ENCODE data around the gene STK39. TPM values are rescaled to one million over a fixed set of nuclear protein-coding genes. Genes with fewer than 3 reads are reported as not detected.
A peak's percentile ranks its signal among the peaks of the same experiment; 100 is the strongest.

The STK39 gene
- total RNA-seq, 1 experiment from 2014 or later: 2.9 TPM

GRCh38 chr2:168200930-168201583 lies 46.3 kb downstream of the STK39 start:
- TF ChIP-seq CTCF (IDR thresholded peaks at IDR 0.05; ENCODE audit: insufficient read depth in 1 of 2, low read depth in 1 of 2, low read length in 1 of 2, severe bottlenecking in 1 of 2, unreplicated experiment in 1 of 2): no peak
- ChIA-PET POLR2A (no interaction called here), CTCF (no interaction called here)
- H3K4me1 Mint-ChIP-seq (ENCODE audit: low read depth, unreplicated experiment): peaks cover 14% of the 10 kb centered on the region
- H3K4me1 ChIP-seq: peaks cover 13% of the 10 kb centered on the region
- DNase-seq: no peak
- H3K4me3 Mint-ChIP-seq (ENCODE audit: unreplicated experiment): no peak overlapping the region
- H3K27me3 ChIP-seq (replicated peaks; ENCODE audit: control insufficient read depth, insufficient read depth, low read length): no peaks in the 10 kb centered on the region
- H3K9me3 ChIP-seq: no peaks in the 10 kb centered on the region
- no peak overlapping the region for H3K27ac Mint-ChIP-seq (ENCODE audit: unreplicated experiment)
- H3K36me3 Mint-ChIP-seq (ENCODE audit: insufficient read depth, unreplicated experiment): no peaks in the 10 kb centered on the region
- intact Hi-C loops (cut with micrococcal nuclease; ENCODE audit: unreplicated experiment): no loop called here
- BruUV-seq (replicated peaks): no TSS peak
- H3K9me3 Mint-ChIP-seq (ENCODE audit: unreplicated experiment): peaks cover 8% of the 10 kb centered on the region
- H3K4me3 ChIP-seq (ENCODE audit: low read depth, low read length): no peak overlapping the region
- no peaks in the 10 kb centered on the region for H3K27me3 Mint-ChIP-seq (ENCODE audit: insufficient read depth, unreplicated experiment)
- H3K36me3 ChIP-seq (ENCODE audit: control insufficient read depth, insufficient read depth, low read length): no peaks in the 10 kb centered on the region

GRCh38 chr2:168198476-168199207 lies 48.8 kb downstream of the STK39 start:
- intact Hi-C loops (cut with micrococcal nuclease; ENCODE audit: unreplicated experiment): no loop called here

GRCh38 chr2:168196764-168197180 lies 50.6 kb downstream of the STK39 start:
- H3K27ac Mint-ChIP-seq (ENCODE audit: unreplicated experiment): peak overlapping the region; percentile 71
- ChIA-PET POLR2A (no interaction called here), CTCF (interaction anchor here (0.6 kb wide), 1 partner anchor 229 kb away, joined by 3 read pairs; no protein-coding TSS in a partner anchor)
- H3K4me1 ChIP-seq: peaks cover 20% of the 10 kb centered on the region
- no peaks in the 10 kb centered on the region for H3K27me3 ChIP-seq (replicated peaks; ENCODE audit: control insufficient read depth, insufficient read depth, low read length)
- H3K4me3 Mint-ChIP-seq (ENCODE audit: unreplicated experiment): peak overlapping the region; percentile 8
- no peak overlapping the region for H3K4me3 ChIP-seq (ENCODE audit: low read depth, low read length)
- H3K4me1 Mint-ChIP-seq (ENCODE audit: low read depth, unreplicated experiment): peaks cover 30% of the 10 kb centered on the region
- no TSS peak for BruUV-seq (replicated peaks)
- no peak for TF ChIP-seq CTCF (IDR thresholded peaks at IDR 0.05; ENCODE audit: insufficient read depth in 1 of 2, low read depth in 1 of 2, low read length in 1 of 2, severe bottlenecking in 1 of 2, unreplicated experiment in 1 of 2)
- no peaks in the 10 kb centered on the region for H3K36me3 ChIP-seq (ENCODE audit: control insufficient read depth, insufficient read depth, low read length)
- no peaks in the 10 kb centered on the region for H3K36me3 Mint-ChIP-seq (ENCODE audit: insufficient read depth, unreplicated experiment)
- H3K27me3 Mint-ChIP-seq (ENCODE audit: insufficient read depth, unreplicated experiment): no peaks in the 10 kb centered on the region
- no peaks in the 10 kb centered on the region for H3K9me3 ChIP-seq
- peak; percentile 41 to 55 for DNase-seq
- H3K9me3 Mint-ChIP-seq (ENCODE audit: unreplicated experiment): no peaks in the 10 kb centered on the region
- intact Hi-C loops (cut with micrococcal nuclease; ENCODE audit: unreplicated experiment): loop anchor here (2.0 kb wide), 1 partner anchor 50 kb away; the partner anchor contains the start of gene STK39

More at GRCh38 chr2:168198476-168199207, 48.8 kb downstream of the STK39 start:
- Histone ChIP-seq H3K4me3 (ENCODE audit: low read depth, low read length) (no peak overlapping the region), H3K36me3 (ENCODE audit: control insufficient read depth, insufficient read depth, low read length) (no peaks in the 10 kb centered on the region), H3K9me3 (no peaks in the 10 kb centered on the region), H3K27me3 (replicated peaks; ENCODE audit: control insufficient read depth, insufficient read depth, low read length) (no peaks in the 10 kb centered on the region), H3K4me1 (peaks cover 14% of the 10 kb centered on the region)
- no peak overlapping the region for H3K27ac Mint-ChIP-seq (ENCODE audit: unreplicated experiment)
- no peak for DNase-seq
- ChIA-PET POLR2A (no interaction called here), CTCF (no interaction called here)
- no peaks in the 10 kb centered on the region for H3K27me3 Mint-ChIP-seq (ENCODE audit: insufficient read depth, unreplicated experiment)
- no TSS peak for BruUV-seq (replicated peaks)
- H3K4me3 Mint-ChIP-seq (ENCODE audit: unreplicated experiment): no peak overlapping the region
- no peaks in the 10 kb centered on the region for H3K36me3 Mint-ChIP-seq (ENCODE audit: insufficient read depth, unreplicated experiment)
- peaks cover 8% of the 10 kb centered on the region for H3K9me3 Mint-ChIP-seq (ENCODE audit: unreplicated experiment)
- TF ChIP-seq CTCF (IDR thresholded peaks at IDR 0.05; ENCODE audit: insufficient read depth in 1 of 2, low read depth in 1 of 2, low read length in 1 of 2, severe bottlenecking in 1 of 2, unreplicated experiment in 1 of 2): no peak
- peaks cover 14% of the 10 kb centered on the region for H3K4me1 Mint-ChIP-seq (ENCODE audit: low read depth, unreplicated experiment)

Measured in Caco-2 (cell line).